Measurements from ENCODE around the gene HOXA1.

The HOXA1 gene

DNA sequence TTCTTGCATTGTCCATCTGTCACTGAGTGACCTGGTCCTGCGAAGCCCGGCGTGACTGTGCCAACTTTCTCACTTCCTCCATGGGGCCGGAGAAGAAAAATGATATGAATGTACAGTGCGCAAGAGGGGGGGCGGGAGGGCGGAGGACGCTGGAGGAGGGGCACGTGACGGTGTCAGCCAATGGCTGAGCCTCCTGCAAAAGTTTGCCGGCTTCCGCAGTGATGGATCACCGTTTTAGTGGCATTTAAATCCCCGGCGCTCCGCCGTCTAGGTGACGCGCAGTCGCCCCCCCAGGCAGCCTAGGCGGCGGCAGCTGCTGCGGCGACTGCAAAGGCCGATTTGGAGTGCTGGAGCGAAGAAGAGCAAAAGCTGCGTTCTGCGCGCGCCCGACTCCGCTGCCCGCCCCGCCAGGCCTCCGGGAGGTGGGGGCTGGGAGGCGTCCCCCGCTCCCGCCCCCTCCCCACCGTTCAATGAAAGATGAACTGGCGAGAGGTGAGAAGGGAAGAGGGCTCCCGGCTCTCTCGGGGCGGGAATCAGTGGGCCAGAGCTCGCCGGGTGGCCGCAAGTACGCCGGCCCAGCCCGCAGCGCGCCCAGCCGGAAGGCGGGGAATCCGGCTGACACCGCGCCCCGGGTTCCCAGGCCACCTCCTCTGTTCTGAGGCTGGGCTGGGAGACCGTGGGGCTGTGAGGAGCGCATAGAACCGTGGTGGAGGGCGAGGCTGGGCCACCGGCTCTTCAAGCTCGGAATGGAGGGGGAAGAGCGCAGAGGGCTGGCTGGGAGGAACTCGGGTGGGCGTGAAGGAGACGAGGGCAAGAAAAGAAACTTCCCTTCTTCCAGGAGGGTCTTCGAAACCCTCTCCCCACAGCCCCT is at the start of gene HOXA1:
HOXA1 (minus strand) TSS at position 104 of the 871 bp plus-strand sequence; CDS start at position 16, 88 bp downstream.
- DNase-seq (ENCODE audit: low read depth, low spot score): no peak

GRCh38 chr7:27145165-27145913 is 49.5 kb upstream of the HOXA1 start:
- no peak for DNase-seq (ENCODE audit: low read depth, low spot score)

DNA sequence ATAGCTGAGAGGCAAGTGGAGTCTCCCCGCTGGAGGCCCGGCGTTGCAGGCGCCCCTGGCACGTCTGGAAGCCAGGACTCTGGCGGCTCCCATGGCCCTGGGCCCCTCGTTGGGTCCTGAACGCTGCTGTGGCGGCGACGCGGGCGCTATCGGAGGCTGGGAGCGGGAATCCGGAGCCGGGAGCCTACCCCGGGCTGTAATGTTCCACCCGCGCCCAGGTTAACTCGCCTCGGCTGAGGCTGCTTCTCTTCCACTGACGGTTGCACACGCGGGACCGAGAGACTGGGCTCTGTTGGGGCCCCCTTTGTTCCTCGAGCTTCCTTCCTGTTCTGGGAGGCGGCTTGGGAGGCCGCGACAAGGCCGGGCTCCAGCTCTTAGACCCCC is 49.0 kb upstream of the HOXA1 start:
- no peak for DNase-seq (ENCODE audit: low read depth, low spot score)

DNA sequence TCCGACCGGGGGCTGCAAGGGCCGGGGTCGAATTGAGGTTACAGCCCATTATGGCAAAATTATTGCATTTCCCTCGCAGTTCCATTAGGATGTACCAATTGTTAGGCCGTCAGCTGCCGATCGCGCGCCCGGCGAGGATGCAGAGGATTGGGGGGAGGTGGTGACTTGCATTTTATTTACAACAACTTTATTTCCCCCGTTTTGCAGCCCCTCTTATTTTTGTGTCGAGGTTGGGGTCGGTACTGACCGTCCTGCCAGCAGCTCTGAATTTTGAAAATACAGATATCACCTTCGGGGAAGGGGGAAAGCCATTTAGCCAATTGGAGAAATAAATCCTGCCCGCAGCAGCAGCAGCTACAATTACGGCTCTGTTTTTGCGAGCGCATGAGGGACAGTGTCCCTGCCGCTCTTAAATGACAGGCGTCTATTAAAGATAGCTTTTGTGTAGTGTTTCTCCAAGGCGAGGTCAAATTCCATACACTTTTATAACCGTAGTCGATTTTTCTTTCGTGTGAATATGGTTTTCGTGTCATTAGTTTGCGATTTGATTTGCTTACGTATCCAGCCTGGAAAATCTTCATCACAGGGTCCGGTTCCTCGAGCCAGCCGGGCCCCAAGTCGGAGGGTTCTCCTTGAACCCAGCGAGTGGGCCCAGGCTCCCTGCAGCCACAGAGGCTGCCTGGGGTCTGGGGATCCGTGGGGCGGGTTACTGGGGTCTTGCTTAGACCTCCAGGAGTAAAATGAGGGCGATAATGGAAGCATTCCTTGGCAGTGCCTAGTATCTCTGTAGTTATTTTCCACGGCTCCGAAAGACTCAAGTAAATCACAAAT is 48.4 kb upstream of the HOXA1 start:
- DNase-seq (ENCODE audit: low read depth, low spot score): no peak

- no peak for DNase-seq (ENCODE audit: low read depth, low spot score)
These were observed 47.5 kb upstream of the HOXA1 start, which contains the start of gene HOXA5 for GRCh38 chr7:27143023-27143949. Gene HOXA5 (minus strand): TSS chr7:27143681. CDS start chr7:27143607, 74 bp downstream.

DNA sequence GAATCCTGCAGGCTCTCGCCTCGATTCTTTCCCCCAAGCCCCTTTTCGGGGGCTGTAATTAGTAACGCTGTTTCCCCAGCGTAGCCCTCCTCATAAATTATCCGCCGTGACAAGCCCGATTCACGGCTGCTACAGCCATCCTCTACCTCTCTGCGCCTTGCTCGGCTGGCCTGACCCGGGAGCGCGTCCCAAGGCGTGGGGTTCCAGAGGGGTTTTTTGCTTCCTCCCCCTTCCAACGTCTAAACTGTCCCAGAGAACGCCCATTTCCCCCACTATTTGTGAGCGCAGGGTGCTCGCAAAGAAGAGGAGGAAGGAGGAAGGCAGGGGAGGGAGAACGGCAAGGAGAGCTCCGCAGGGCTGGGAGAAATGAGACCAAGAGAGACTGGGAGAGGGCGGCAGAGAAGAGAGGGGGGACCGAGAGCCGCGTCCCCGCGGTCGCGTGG is 46.8 kb upstream of the HOXA1 start:
- DNase-seq (ENCODE audit: low read depth, low spot score): no peak

DNA sequence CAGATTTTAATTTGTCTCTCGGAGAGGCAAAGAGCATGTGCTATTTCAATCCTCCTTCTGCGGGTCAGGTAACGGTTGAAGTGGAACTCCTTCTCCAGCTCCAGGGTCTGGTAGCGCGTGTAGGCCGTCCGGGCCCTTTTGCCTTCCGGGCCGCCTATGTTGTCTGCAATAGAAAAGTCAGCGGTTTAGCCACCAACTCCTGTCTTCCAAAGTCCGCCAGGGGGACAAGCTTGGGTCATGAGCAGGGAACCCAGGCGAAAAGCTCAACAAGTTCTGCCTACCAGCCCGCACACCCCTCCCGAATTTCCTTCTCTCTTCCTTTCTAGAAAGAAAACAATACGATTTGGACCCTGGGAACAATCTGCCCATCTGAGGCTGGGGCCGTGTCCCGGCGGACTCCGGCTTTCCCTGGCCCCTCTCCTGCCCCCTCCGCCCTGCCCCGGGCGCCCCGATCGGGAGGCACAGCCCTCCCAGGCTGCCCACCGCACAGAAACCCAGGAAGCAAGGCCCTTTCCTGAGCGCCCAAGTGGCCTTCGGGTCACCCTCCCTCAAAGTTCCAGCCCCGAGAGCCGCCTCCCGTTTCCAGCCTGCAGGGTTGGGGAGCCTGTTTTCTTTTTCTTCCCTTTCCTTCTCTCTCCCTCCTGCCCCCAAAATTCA is 46.3 kb upstream of the HOXA1 start:
- no peak for DNase-seq (ENCODE audit: low read depth, low spot score)

DNA sequence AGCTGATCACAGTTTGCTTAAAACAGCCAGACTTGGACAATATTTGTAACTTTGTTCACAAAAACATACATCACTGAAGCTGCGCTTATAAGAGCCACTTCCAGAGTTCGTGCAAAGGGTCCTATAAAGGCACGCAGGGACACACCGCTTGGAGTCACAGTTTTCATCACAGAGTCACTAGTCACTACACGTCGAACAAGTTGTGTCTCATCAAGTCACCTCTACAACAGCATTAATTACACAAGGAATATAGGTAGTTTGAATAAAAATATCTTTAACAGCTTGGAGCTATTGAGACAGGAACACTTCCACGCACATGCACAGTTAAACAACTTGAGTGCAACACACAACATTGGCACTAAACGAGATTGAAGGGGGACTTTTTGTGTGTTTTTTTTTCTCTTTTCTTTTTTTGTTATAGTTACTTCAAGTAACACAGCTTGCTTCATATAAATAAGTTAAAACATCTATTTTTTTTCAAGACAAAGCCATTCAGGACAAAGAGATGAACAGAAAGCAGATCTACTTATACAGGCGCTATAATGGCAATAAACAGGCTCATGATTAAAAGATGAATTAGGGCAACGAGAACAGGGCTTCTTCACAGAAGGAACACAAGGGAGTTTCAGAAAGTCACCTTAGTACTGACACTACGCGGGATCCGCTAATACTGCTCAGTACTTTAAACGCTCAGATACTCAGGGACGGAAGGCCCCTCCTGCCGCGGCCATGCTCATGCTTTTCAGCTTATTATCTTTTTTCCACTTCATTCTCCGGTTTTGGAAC is 45.5 kb upstream of the HOXA1 start:
- DNase-seq (ENCODE audit: low read depth, low spot score): no peak

DNA sequence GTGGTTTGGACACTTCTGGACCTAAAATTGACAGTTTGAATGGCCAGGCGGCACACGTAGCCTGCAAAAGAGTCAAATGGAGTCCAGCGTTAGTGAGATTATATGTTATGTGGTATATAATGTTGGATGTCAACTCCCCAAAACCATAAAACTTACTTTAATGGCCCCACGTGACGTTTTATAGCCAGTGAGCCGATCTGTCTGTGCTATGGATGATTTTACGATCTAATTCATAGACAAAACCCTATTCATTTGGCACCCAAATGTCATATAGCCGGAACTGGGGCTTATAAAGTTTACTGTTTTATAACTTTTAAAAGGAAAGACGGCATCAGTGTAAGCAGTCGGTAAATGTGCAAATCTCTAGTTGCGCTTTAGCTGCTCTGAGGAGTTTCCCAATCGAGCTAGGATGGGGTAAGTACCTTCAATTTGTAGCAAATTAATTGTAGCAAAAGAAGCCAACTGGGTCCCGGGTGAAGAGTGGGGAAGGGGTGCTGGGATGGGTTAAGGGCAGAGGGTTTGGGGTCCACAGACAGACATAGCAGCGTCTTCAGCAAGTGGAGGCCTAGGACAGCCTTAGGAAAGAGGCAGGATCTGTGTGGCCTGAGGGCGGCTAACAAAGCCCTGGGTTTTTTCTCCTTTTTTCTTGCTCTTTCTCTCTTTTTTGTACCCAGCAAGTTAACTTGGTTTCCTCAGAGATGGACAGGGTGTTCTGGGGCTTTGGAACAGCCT is 44.5 kb upstream of the HOXA1 start:
- DNase-seq (ENCODE audit: low read depth, low spot score): no peak

DNA sequence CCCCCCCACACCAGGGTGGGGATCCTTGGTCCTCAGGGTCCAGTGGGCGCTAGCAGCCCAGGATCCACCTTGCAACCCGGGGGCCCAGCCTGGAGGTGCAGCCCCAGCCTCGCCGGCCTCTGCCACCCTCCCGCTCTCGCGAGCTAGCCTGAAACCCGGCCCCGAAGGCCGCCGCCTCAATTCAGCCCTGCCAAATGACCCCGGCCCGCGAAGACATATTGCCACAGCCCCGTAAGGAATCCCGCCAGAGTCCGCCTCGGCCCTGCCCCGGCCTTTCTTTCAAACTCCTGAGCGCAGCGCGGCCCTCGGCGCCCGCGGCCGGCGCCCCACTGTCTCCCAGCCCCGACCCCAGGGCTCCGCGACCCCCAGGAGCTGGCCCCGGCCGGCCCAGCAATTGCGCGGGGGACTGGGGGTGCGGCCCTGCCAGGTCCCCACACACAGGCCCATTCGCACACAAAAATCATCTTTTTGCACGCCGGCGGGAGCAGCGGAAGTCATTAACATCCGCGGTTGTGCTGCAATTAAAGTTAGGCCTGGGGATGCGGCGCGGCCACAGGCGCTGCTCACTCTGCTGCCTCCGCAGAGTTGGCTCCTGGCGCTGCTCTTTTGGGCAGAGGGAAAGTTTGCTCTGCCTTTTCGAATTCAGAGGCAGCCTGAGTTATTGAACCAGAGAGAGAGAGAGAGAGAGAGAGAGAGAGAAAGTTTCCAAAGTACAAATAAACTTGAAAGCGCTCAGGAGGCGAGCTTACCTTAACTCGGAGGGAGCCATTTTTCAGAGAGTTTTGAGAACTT is 43.7 kb upstream of the HOXA1 start:
- DNase-seq (ENCODE audit: low read depth, low spot score): no peak

GRCh38 chr7:27138985-27139333 is 43.2 kb upstream of the HOXA1 start:
- no peak for DNase-seq (ENCODE audit: low read depth, low spot score)

- no peak for DNase-seq (ENCODE audit: low read depth, low spot score)
These were observed 42.7 kb upstream of the HOXA1 start for GRCh38 chr7:27138472-27138871.

DNA sequence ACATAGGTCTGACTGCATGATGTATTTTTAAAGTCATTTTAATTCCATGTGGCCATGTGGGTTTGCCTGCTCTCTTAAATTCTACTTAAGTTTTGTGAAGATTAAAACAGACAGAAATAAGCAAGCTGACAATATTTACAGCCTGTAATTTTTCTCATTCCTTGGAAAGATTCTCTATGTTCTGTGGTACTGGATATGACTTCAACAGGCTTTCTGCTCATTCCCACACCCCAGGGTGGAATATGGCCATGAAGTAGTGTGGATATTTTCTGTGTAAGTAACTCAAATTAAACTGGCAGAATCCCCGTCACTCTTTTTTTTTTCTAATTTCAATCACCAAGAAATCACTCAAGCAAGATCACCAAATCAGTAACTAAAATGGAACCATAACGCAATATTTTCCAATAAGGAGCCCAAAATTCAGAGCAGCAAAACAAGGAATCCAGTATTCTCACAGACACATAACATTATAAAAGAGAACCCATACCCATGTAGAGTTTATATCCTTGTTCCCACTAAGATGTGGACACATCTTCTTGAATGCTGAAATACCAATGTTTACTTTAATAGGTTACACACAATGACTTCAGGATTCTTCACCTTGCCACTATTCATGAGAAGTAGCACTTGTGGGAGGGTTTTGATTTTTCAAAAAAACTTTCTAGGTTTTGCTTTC is 42.0 kb upstream of the HOXA1 start:
- DNase-seq (ENCODE audit: low read depth, low spot score): no peak

DNA sequence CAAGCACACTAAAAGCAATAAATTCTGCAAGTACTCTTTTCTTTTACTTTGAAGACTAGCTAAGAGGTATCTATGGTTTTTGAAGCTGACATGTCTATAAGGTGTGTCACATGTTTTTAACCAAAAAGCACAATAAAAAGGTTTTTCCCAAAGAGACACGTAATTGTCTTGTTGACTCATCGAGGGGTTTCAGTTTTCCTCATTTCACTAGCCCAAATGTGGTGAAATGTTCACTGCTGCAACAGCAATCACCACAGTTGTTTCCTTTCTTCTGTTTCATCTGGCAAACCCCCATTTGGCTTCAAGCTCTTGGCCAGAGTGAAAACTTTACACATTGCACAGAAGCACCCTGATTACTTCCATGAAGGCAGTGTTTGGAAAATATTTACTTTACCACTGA is 38.6 kb upstream of the HOXA1 start:
- DNase-seq (ENCODE audit: low read depth, low spot score): no peak

DNA sequence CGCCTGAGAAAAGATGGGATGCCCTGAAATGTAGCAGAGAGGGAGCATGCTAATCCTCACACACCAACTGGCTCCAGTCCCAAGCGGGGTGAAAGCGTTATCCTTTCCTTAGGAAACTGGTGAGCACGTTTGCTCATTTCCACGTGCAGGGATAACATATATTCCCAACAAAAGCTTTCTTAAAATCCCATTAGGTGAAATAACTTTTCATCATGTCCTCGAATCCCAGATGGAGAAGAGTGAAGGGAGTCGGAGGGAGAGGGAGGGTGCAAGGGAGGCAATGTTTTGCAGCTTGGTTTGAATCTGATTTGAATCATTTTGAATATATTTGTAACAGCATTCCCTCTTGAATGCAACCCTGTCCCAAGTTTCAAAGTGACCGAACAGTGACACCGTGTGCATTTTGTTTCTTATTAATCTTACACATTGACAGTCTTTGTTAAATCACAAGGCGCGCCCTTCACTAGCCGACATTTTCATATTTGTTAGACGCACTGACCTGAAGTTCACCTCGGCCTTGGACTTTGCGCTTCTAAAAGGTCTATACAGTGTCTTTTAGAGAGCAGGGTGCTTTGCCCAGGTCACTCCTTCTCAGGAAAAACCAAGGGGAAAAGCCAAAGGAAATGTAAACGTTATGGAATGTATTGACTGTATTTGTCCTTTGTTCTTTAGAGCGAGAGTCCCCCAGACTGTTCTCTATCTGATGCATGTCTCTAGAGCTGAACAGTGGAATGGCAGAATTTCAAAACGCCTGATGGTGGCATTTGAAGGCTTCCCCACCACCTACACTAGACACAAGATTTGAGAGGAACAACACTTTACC is 37.8 kb upstream of the HOXA1 start:
- DNase-seq (ENCODE audit: low read depth, low spot score): no peak

- no peak for DNase-seq (ENCODE audit: low read depth, low spot score)
These were observed 37.2 kb upstream of the HOXA1 start for GRCh38 chr7:27132978-27133377.

GRCh38 chr7:27132214-27132613 is 36.4 kb upstream of the HOXA1 start:
- no peak for DNase-seq (ENCODE audit: low read depth, low spot score)
